Measurements from ENCODE around the gene LPCAT2. TPM values are rescaled to one million over a fixed set of nuclear protein-coding genes. Genes with fewer than 3 reads are reported as not detected.

Gene LPCAT2
- total and polyA plus RNA-seq, 8 donors: 16.0 to 30.9 (median 22.9) TPM

GRCh38 chr16:55465077-55465896 is 43.6 kb upstream of the LPCAT2 start:
- peaks cover 0 to 3% of the 10 kb centered on the region in 2 donors for H3K4me1 ChIP-seq
- no peaks in the 10 kb centered on the region for H3K36me3 ChIP-seq
- TF ChIP-seq, protein P1, sequence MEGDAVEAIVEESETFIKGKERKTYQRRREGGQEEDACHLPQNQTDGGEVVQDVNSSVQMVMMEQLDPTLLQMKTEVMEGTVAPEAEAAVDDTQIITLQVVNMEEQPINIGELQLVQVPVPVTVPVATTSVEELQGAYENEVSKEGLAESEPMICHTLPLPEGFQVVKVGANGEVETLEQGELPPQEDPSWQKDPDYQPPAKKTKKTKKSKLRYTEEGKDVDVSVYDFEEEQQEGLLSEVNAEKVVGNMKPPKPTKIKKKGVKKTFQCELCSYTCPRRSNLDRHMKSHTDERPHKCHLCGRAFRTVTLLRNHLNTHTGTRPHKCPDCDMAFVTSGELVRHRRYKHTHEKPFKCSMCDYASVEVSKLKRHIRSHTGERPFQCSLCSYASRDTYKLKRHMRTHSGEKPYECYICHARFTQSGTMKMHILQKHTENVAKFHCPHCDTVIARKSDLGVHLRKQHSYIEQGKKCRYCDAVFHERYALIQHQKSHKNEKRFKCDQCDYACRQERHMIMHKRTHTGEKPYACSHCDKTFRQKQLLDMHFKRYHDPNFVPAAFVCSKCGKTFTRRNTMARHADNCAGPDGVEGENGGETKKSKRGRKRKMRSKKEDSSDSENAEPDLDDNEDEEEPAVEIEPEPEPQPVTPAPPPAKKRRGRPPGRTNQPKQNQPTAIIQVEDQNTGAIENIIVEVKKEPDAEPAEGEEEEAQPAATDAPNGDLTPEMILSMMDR (IDR thresholded peaks at IDR 0.05): peak; percentile 99 to 100
- intact Hi-C loops (cut with DNase I): loop anchor here (5.0 to 10.0 kb wide), 4 partner anchors 77 to 380 kb away; no protein-coding TSS in a partner anchor
- no peak overlapping the region for H3K4me3 ChIP-seq
- DNase-seq (peak; percentile 87 to 93 (median 91)), ATAC-seq (peak; percentile 99)
- no peaks in the 10 kb centered on the region for H3K27me3 ChIP-seq
- no peaks in the 10 kb centered on the region for H3K9me3 ChIP-seq
- H3K27ac ChIP-seq: no peak overlapping the region

- ATAC-seq: no peak
- Histone ChIP-seq H3K4me3 (no peak overlapping the region), H3K36me3 (no peaks in the 10 kb centered on the region), H3K27ac (no peak overlapping the region), H3K27me3 (no peaks in the 10 kb centered on the region), H3K4me1 (peaks cover 0 to 3% of the 10 kb centered on the region in 2 donors), H3K9me3 (no peaks in the 10 kb centered on the region)
- intact Hi-C loops (cut with DNase I): loop anchor here (5.0 to 10.0 kb wide), 4 partner anchors 76 to 379 kb away; no protein-coding TSS in a partner anchor
- TF ChIP-seq, protein P1 (IDR thresholded peaks at IDR 0.05): no peak
- no peak for DNase-seq
Measured at GRCh38 chr16:55466209-55466608, 42.7 kb upstream of the LPCAT2 start.

GRCh38 chr16:55467898-55468297 is 41.0 kb upstream of the LPCAT2 start:
- ATAC-seq: no peak
- Histone ChIP-seq H3K4me1 (peaks cover 0 to 3% of the 10 kb centered on the region in 2 donors), H3K4me3 (no peak overlapping the region), H3K36me3 (no peaks in the 10 kb centered on the region), H3K9me3 (no peaks in the 10 kb centered on the region), H3K27ac (no peak overlapping the region), H3K27me3 (no peaks in the 10 kb centered on the region)
- intact Hi-C loops (cut with DNase I): loop anchor here (5.0 to 10.0 kb wide), 4 partner anchors 74 to 377 kb away; no protein-coding TSS in a partner anchor
- no peak for DNase-seq
- TF ChIP-seq, protein P1 (IDR thresholded peaks at IDR 0.05): no peak

DNA sequence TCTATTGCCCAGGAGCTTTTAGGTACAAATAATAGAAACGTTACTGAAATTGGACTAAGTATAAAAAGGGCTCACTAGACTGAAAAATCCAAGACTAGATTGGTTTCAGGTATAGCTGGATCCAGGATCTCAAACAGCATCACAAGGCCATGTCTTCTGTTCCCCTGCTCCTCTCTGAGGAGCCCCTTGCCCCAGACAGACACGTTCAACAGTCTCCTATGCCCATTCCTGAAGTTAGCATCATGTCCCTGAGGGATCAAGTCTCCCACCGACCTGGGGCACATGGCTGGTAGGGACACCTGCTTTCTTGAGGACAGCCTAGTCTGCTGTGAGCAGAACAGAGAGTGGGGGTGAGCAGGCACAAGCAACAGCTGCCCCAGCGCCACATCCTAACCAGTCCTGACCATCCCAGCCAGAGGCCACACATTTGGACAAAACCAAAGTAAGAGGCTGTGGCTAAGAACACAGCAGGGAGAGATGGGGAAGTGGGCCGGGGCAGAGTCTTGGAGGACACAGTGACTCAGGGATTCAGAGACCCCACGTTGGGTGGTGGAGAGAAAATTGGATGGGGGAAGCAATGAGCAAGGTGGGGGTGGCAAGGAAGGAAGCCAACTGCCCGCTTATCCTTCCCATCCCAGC is 40.4 kb upstream of the LPCAT2 start:
- Histone ChIP-seq H3K27me3 (no peaks in the 10 kb centered on the region), H3K27ac (no peak overlapping the region), H3K36me3 (no peaks in the 10 kb centered on the region), H3K9me3 (no peaks in the 10 kb centered on the region), H3K4me1 (peaks cover 0 to 3% of the 10 kb centered on the region in 2 donors), H3K4me3 (no peak overlapping the region)
- TF ChIP-seq, protein P1 (IDR thresholded peaks at IDR 0.05): no peak
- ATAC-seq (no peak), DNase-seq (no peak)
- intact Hi-C loops (cut with DNase I): loop anchor here (5.0 to 10.0 kb wide), 4 partner anchors 74 to 376 kb away; no protein-coding TSS in a partner anchor

Data from left lung (tissue), 10 donors.